Measurements from ENCODE around the gene NFATC4.

NFATC4 gene

DNA sequence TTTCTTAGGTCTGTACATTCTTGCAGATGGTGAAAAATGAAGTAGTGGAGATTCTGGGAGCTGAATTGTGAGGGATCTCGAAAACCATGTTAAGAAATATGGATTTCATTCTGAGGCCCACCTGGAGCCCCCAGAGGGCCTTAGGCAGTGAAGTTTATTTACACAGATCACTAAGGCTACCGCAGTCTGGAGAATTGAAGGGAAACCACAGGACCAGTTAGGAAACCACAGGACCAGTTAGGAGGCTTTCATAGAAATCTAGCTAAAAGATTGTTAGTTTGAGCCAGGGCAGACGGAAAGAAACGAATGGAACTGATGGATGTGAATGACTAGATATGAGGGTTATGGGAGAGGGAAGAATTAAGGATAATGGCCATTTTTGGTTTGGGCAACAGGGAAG, 54.3 kb downstream of the NFATC4 start:
- POLR2A ChIA-PET, result no interaction called here
- CTCF ChIA-PET, result interaction anchor here (0.6 to 3.1 kb wide), 5 partner anchors 9 to 114 kb away, joined by 3 to 25 read pairs (median 7); partner anchors contain the start of gene CIDEB
- no peak for DNase-seq (ENCODE audit: extremely low spot score)
- TF ChIP-seq, protein P1, sequence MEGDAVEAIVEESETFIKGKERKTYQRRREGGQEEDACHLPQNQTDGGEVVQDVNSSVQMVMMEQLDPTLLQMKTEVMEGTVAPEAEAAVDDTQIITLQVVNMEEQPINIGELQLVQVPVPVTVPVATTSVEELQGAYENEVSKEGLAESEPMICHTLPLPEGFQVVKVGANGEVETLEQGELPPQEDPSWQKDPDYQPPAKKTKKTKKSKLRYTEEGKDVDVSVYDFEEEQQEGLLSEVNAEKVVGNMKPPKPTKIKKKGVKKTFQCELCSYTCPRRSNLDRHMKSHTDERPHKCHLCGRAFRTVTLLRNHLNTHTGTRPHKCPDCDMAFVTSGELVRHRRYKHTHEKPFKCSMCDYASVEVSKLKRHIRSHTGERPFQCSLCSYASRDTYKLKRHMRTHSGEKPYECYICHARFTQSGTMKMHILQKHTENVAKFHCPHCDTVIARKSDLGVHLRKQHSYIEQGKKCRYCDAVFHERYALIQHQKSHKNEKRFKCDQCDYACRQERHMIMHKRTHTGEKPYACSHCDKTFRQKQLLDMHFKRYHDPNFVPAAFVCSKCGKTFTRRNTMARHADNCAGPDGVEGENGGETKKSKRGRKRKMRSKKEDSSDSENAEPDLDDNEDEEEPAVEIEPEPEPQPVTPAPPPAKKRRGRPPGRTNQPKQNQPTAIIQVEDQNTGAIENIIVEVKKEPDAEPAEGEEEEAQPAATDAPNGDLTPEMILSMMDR (IDR thresholded peaks at IDR 0.05; ENCODE audit: control extremely low read depth, extremely low read depth, low read depth, missing control alignments), result no peak

DNA sequence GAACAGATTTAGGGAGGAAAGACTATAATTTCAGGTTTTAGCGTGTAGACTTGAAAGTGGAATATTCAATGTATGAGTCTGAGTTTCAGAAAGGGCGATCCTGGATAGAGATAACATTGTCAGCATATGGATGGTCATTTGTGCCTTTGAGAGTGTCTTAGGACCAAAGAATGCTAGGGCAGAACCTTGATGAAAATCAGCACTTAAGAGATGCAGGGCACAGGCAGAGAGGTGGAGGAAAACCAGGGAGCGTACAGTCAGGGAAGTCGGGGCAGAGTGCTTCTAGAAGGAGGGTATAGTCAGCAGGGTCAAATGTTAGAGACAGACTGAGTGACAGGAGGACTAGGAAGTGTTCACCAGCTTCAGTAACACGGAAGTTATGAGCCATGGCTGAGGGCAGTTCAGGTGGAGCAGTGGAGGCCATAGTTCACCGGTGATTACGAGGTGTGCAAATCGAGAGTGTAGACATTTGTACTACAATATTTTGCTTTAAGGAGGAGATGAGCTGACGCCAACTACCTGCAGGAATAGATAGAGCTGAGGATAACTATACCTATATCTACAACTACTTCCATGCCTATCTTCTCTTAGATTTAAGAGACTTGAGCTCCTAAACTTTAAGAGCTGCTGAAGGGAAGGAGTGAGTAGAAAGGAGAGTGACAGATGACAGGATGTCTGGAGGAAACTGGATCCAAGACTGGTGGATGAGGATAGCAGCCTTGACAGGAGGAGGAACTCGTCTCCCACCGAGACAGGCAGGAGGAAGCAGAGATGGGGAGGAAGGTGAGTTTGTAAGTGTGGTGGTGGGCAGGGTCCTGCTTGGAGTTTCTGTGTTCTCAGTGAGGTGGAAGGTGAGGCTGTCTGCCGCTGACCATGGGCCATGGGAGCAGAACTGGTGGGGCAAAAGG, 55.0 kb downstream of the NFATC4 start:
- POLR2A ChIA-PET, result no interaction called here
- DNase-seq (ENCODE audit: extremely low spot score), result no peak
- TF ChIP-seq, protein P1 (IDR thresholded peaks at IDR 0.05; ENCODE audit: control extremely low read depth, extremely low read depth, low read depth, missing control alignments), result no peak
- CTCF ChIA-PET, result interaction anchor here (1.3 to 6.0 kb wide), 7 partner anchors 8 to 100 kb away, joined by 3 to 41 read pairs (median 7); no protein-coding TSS in a partner anchor

DNA sequence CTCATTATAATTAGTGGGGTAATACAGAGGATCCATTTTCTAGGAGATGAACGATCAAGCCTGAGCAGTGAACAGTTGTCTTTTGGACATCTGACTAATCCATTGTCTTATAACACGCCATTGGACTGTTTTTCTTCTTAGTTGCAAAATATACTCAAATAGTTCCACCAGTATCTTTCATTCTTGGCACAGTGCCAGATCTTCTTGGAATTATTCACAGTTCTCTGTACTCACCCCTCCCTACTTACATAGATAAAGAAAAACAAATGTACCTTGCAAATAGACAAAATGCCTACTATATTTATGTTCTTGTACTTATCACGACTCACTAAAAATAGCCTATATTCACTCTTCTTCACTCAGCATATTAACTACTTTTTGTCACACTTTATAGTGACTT, 57.7 kb downstream of the NFATC4 start:
- POLR2A ChIA-PET, result no interaction called here
- no peak for DNase-seq (ENCODE audit: extremely low spot score)
- CTCF ChIA-PET, result interaction anchor here (0.8 to 6.0 kb wide), 5 partner anchors 11 to 92 kb away, joined by 3 to 41 read pairs (median 7); partner anchors contain the start of gene ADCY4
- TF ChIP-seq, protein P1 (IDR thresholded peaks at IDR 0.05; ENCODE audit: control extremely low read depth, extremely low read depth, low read depth, missing control alignments), result no peak

DNA sequence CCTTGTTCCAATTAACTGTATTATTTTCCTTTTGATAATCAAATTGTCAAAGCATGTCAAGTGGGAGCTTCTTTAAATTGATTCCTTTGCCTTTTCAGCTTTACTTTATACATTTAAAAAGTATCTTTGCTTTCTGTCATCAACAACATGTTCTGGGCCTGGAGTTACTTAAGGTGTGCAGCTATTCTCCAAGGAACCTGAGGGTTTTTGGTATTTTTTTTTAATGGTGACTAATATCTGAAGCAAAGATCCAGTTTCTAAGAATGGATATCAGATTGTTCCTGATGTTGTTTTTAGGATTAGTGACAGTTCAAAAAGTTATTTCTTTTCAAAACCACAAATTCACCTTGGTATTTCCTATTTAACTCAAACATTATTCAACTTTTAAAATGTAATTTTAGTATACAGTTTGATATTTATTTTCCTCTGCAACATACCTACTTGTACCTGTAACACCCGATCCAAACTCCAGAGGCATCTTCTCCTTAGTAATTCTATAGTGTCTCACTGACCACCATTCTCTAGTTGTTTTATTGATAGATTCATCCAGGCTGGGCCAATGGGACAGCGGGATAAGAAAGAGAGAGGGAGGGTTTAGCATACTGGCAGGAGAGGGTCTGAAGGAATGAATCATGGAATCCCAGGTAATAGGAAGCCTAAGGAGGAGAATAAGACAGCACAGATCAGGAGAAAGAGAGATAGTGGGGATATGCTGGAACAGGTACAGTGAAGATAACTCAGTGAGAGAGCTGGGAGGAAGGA, 58.3 kb downstream of the NFATC4 start:
- ChIA-PET POLR2A (no interaction called here), CTCF (interaction anchor here (1.1 to 6.0 kb wide), 3 partner anchors 10 to 93 kb away, joined by 3 to 41 read pairs (median 29); partner anchors contain the start of gene ADCY4)
- TF ChIP-seq, protein P1 (IDR thresholded peaks at IDR 0.05; ENCODE audit: control extremely low read depth, extremely low read depth, low read depth, missing control alignments), result no peak
- no peak for DNase-seq (ENCODE audit: extremely low spot score)

DNA sequence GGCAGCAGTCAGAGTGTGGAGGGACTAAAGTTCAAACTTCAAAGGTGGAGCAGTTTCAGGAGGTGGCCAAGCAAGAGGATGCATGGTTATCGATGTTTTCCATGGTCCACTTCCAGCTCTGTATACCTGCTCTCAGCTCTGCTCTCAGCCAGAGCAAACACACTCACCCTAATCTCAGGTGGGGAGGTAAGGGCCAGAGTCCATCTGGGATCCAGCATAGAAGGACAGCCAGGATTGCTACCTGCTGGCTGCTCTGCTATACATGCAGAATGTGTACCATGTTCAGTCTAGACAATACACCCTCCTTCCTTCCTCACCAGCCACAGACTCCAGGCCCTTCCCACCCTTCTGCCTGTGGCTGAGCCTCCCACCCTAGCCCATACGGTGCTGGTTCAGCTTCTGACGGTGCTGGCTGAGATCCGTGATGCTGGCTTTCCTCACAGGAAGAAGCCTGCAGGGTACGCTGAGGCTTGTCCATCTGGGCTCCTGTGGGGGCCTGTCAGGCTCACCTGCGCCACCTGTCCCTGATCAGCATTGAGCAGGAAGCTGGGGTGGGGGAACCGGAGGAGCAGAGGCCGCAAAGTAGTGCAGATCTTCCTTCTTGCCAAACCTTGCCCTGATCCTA, 59.0 kb downstream of the NFATC4 start:
- DNase-seq (ENCODE audit: extremely low spot score), result no peak
- ChIA-PET CTCF (interaction anchor here (0.9 to 6.0 kb wide), 6 partner anchors 8 to 94 kb away, joined by 3 to 41 read pairs (median 4); partner anchors contain the start of genes ADCY4 and RIPK3), POLR2A (no interaction called here)
- TF ChIP-seq, protein P1 (IDR thresholded peaks at IDR 0.05; ENCODE audit: control extremely low read depth, extremely low read depth, low read depth, missing control alignments), result no peak
